ENCODE data around the gene SYNE1.
A peak's percentile ranks its signal among the peaks of the same experiment; 100 is the strongest.

Gene SYNE1

GRCh38 chr6:152401978-152402377, 235.2 kb downstream of the SYNE1 start:
- TF ChIP-seq CTCF (IDR thresholded peaks at IDR 0.05; ENCODE audit: low read depth, low read length), result no peak
- no peak overlapping the region for H3K4me3 ChIP-seq (replicated peaks in 1 of 2; ENCODE audit: low read depth in 2 of 2, low read length in 2 of 2)
- DNase-seq (ENCODE audit: low read depth in 2 of 2), result peak; percentile 26 to 33

- TF ChIP-seq CTCF (IDR thresholded peaks at IDR 0.05; ENCODE audit: low read depth, low read length), result no peak
- no peak overlapping the region for H3K4me3 ChIP-seq (replicated peaks in 1 of 2; ENCODE audit: low read depth in 2 of 2, low read length in 2 of 2)
- no peak for DNase-seq (ENCODE audit: low read depth in 2 of 2)
These were observed 237.8 kb downstream of the SYNE1 start for GRCh38 chr6:152399399-152399798.

GRCh38 chr6:152398993-152399392, 238.2 kb downstream of the SYNE1 start:
- no peak for DNase-seq (ENCODE audit: low read depth in 2 of 2)
- no peak for TF ChIP-seq CTCF (IDR thresholded peaks at IDR 0.05; ENCODE audit: low read depth, low read length)
- no peak overlapping the region for H3K4me3 ChIP-seq (replicated peaks in 1 of 2; ENCODE audit: low read depth in 2 of 2, low read length in 2 of 2)

- H3K4me3 ChIP-seq (replicated peaks in 1 of 2; ENCODE audit: low read depth in 2 of 2, low read length in 2 of 2), result no peak overlapping the region
- TF ChIP-seq CTCF (IDR thresholded peaks at IDR 0.05; ENCODE audit: low read depth, low read length), result no peak
- no peak for DNase-seq (ENCODE audit: low read depth in 2 of 2)
These were observed 238.8 kb downstream of the SYNE1 start for GRCh38 chr6:152398316-152398715.

- DNase-seq (ENCODE audit: low read depth in 2 of 2), result no peak
These were observed 242.9 kb downstream of the SYNE1 start for GRCh38 chr6:152394303-152394702.

GRCh38 chr6:152391179-152391880, 245.8 kb downstream of the SYNE1 start:
- peak in 1 of 2 donors; percentile 11 for DNase-seq (ENCODE audit: low read depth in 2 of 2)

More at GRCh38 chr6:152394303-152394702, 242.9 kb downstream of the SYNE1 start:
- H3K4me3 ChIP-seq (replicated peaks in 1 of 2; ENCODE audit: low read depth in 2 of 2, low read length in 2 of 2), result no peak overlapping the region
- TF ChIP-seq CTCF (IDR thresholded peaks at IDR 0.05; ENCODE audit: low read depth, low read length), result no peak

More at GRCh38 chr6:152391179-152391880, 245.8 kb downstream of the SYNE1 start:
- TF ChIP-seq CTCF (IDR thresholded peaks at IDR 0.05; ENCODE audit: low read depth, low read length), result no peak
- no peak overlapping the region for H3K4me3 ChIP-seq (replicated peaks in 1 of 2; ENCODE audit: low read depth in 2 of 2, low read length in 2 of 2)
